Left colon (tissue), 2 donors: ENCODE data around the gene AP5Z1. TPM values are rescaled to one million over a fixed set of nuclear protein-coding genes. Genes with fewer than 3 reads are reported as not detected.

Source experiments
- ATAC-seq: fragments of 200-7000 bp; cut with Tn5 transposase; one replicate; pipeline ENCODE4 v1.9.1; 2020; ENCODE audit warnings: mild to moderate bottlenecking, moderate library complexity
- DNase-seq, 2 donors: peaks; one replicate each; pipeline ENCODE4 v3.0.0-alpha.2; 2020
- intact Hi-C, 2 donors: fragments of 100-400 bp; cut with DNase I in 1 of 2; cut with micrococcal nuclease in 1 of 2; formaldehyde crosslinking; loops; one replicate each; pipeline versions ENCODE4 v1.11.2 to v1.14.0; 2022; cut with DNase I, micrococcal nuclease
- total RNA-seq, 2 donors: library from RNA; stranded (reverse); fragmentation: NEBNext Ultra II Directional; extraction: Animal tissue kit (Norgen Biotek cat#: 25700); gene quantifications; one replicate each; pipeline ENCODE4 v1.2.1, GENCODE V29; 2021
- donor health status: DM: no; HTN: no; CAD: no.
- donor health status: DM: yes; HTN: yes; CAD: no.

The AP5Z1 gene
- total RNA-seq, 2 donors from 2014 or later: 35.8 to 47.5 TPM

DNA sequence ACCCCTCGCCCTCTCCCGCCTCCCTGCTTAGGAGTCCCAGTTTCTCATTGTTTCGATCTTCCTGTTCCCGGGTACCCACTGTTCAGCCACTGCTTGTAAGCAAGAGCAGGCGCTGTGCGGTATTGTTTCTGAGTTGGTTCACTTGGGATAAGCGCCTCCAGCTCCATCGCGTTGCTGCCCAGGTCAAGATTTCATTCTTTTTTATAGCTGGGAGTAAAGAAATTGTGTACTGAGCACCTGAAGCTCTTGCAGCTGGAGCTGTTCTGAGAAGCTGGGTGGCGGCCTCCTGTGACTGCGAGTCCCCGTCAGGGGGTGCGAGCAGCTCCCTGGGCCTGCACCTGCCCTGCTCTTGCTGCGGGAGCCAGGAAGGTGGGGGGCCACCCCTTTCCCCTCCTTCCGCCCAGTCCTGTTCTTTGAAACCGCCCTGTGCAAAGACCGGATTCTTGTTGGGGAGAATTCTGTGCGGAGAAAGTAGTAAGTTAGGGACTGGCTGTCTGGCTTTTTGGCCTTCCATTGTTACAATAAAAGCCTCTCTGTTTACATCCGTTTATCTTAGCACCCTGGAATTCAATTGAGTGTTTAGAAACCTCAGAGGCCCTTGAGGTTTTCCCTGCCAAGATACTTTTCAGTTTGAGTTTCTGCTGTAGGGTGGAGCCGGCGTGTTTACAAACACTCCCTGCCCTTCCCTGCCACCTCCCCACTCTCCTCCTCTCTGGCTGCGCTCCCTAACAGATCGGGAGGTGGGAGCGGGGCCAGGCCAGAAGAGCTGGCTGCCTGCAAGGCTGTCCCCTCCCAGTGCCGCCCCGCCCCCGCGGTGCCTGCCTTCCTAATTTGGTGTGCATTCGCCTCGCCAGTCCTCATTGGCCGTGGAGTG lies 30.8 kb upstream of the AP5Z1 start:
- intact Hi-C loops: loop anchor here in 1 of 2 donors (5.0 kb wide), 1 partner anchor 62 kb away; the partner anchor contains the start of gene FOXK1
- ATAC-seq (peak; percentile 80), DNase-seq (peak; percentile 98 to 100)

DNA sequence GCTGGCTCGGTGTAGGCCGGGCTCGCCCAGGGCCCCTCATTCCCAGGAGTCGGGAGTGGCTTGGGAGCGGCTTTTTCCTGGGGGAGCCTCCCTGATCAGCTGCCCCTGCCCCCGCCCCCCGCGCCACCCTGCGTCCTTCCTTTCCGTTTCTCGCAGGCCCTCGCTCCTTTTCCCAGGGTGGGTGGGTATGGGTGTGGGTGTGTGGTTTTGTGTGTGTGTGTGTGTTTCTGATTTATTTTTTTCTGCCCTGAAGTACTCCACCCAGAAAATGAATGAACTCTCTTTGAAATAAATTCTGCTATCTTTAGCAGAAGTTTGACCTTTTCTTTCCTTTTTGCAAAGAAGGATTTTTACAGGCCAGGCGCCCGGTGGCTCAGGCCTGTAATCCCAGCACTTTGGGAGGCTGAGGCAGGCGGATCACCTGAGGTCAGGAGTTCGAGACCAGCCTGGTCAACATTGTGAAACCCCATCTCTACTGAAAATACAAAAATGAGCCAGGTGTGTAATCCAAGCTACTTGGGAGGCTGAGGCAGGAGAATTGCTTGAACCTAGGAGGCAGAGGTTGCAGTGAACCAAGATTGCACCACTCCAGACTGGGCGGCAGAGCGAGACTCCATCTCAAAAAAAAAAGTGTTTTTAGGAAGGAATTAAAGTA lies 30.0 kb upstream of the AP5Z1 start:
- no peak for DNase-seq
- intact Hi-C loops: no loop called here
- ATAC-seq: peak; percentile 75

DNA sequence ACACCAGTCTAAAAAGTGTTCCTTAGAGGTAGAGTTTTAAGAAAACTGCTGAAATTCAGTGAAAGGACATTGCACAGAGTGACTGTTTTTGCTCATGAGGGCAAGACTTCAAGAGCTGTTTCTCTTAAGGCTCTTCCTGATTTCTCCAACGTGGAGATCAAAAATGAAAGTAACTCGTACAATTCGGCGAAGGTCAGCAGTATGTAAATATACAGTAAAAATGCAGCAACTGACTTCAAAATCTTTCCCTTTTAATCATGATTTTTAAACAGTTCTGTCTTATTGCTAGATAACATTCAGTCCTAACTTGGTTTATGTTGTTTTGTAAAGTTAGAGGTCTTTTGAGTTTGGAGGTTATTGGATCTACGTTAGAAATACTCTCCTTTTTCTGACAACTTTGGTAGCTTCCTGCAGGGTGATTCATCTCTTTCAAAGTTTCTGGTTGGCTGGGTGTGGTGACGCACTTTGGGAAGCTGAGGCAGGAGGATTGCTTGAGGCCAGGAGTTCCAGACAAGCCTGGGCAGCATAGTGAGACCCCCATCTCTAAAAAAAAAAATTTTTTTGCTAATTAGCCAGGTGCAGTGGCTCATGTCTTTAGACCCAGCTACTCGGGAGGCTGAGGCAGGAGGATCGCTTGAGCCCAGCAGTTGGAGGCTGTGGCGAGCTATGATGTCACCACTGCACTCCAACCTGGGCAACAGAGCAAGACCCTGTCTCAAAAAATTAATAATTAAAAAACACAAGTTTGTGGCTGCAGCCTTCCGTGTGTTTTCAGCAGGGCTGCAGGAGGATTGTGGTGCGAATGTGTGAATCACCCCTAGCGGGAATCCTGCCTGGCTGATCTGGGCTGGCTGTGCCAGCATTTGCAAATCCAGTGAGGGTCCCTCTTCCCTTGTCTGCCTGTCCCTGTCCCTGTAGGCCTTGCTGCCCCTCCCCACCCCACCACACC lies 29.2 kb upstream of the AP5Z1 start:
- ATAC-seq: peak; percentile 45
- intact Hi-C loops: no loop called here
- DNase-seq: peak; percentile 43 to 73

DNA sequence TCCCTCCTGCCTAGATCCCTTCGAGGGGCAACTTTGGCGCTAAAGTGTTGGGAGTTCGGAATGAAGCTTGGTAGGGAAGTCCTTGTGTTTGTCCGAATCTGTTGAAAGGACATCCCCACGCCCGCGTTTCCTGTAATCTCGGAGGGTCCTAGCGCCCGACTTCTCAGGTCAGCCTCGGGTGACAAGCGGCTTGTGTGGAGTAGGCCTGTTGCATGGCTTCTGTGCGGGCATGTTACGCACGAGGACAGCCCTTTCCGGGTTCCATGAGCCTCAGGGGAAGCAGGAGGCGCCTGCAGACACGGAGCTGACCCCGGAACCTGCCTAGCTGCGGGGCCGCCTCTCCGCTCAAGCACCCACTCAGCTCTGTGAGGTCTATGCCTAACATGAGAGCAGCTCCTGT lies 28.4 kb upstream of the AP5Z1 start:
- intact Hi-C loops: no loop called here
- ATAC-seq: no peak
- no peak for DNase-seq

DNA sequence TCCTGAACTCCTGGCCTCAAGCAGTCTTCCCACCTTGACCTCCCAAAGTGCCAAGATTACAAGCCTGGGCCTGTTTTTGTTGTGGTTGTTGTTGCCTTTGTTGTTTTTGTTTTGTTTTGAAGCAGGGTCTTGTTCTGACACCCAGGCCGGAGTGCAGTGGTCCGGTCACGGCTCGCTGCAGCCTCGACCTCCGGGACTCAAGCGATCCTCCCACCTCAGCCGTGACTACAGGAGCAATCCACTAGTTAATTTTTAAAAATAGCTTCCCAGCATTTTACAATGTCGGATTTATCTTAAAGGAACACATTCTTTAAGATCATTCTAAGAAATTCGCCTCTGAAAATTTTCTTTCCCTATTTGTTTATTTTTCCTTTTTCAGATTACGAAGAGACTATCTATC lies 27.7 kb upstream of the AP5Z1 start:
- intact Hi-C loops: no loop called here
- DNase-seq (no peak), ATAC-seq (no peak)

DNA sequence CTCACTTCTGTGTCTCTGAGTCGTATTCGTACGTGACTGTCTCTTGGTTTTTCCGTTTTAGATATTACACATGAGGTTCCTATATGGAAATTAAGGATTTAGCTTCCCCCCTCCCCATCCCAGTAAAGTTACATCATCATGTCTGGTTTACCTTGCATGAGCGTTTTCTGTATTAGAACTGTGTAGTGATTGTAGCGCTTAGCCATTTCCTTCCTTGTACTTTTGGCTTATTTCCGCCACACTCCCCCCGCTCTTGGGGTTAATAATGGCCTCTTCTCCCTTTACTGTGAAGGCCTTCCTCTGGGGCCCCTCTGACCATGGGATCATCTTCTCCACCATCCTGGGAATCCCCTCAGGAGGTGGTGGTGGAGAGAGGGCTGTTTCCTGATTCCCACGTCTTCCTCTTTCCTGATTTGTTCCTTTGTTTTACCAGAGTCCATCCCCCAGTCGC lies 27.2 kb upstream of the AP5Z1 start:
- no peak for DNase-seq
- intact Hi-C loops: no loop called here
- no peak for ATAC-seq

DNA sequence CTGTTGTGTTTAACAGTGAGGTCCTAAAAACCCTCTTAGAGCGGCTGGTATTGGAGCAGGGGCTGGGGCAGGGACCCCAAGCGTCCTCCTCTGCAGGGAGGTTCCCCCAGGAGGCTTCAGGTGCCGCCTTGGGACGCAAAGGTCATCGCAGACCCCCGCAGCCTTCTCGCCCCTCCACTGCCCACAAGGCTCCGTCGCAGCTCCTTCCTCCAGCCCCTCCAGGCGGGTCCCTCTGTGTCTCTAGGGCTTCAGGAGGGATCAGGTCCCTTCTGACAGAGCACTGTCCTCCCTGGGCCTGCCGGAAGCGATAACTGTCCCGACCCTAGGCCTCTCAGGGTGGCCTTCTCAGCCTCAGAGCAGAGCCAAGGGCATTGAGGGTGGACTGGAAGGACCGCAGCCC lies 26.1 kb upstream of the AP5Z1 start:
- no peak for DNase-seq
- no peak for ATAC-seq
- intact Hi-C loops: no loop called here

DNA sequence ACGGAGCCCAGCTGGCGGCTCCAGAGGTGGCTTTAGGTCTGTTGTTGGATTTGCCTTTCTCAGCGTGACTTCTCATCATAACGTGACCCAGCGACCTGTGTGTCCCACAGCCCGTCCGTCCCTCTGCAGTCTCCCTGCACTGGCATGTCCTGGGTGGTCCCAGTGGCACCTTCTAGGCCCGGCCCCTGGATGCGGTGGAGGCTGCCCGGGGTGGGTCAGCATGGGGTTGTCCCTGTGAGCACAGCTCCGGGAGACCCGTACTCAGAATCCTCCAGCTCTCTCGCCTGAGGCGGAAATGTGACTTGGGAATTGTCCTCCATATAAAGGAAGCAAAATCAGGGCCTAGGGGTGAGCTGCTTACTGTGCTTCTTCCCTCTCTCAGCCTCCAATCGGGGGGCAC lies 25.6 kb upstream of the AP5Z1 start:
- DNase-seq: no peak
- intact Hi-C loops: no loop called here

DNA sequence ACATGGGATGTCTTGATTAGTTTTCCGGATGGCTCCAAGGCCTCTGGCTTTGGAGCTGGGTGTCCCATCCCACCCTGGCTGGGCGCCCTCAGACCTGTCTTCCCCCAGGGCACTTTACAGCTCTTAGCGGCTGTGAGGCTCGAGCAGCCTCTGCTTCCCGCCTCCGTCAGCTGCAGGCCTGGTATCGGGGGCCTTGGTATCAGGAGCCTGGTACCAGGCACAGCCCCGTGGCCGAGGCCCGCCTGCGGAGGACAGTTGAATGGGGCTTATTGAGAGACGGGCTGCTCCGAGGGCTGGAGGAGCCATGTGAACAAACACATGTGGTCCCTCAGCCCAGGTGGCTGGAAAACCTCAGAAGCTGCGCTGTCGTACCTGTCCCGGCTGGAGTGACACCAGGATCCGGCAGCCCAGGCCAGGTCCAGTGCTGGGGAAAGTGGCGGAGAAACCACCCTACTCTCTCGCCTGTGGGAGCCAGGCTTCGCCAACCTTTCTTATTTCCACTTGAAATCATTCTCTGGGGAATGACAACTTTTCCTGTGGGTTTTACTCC lies 23.9 kb upstream of the AP5Z1 start:
- DNase-seq: no peak
- intact Hi-C loops: no loop called here
- no peak for ATAC-seq

More for the DNA sequence above, 25.6 kb upstream of the AP5Z1 start:
- no peak for ATAC-seq

DNA sequence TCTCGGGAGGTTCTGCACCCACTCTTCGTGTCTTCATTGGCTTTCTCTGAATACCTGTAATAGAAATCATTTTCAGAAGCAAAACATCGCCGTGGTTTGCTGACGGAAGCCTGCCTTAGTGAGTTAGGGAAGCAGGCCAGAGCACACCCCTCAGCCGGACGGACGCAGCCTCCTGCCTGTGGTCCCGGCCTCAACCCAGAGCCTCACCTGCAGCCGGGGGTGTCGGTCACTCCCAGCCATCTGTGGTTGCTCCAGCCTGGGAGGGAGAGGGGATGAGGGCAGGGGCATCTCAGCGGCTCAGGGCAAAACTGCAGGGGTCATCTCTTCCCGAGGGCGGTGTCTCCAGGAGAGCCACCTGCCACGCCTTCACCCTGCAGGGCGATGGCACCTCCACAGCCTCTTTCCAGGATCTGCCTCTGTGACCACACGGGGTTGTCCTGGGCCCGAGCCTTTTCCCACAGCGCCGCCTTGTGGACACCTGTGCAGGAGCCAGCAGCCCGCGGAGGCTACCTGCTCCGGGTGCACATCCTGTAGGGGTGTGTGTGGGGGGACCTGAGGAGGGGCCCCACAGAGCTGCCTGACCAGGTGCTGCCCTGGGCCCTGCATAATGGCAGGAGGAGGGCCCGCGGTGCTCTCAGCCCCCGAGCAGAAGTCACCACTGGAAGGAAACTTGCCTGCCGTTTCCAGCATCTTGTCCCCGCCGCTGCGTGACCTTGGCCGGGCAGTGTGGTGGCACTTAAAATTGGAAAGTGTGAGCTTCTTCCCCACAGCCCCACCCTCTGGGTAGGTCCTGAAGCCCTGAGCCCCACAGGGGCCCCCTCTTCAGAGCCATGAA lies 21.6 kb upstream of the AP5Z1 start:
- DNase-seq (peak; percentile 78 to 93), ATAC-seq (peak; percentile 93)
- intact Hi-C loops: no loop called here

DNA sequence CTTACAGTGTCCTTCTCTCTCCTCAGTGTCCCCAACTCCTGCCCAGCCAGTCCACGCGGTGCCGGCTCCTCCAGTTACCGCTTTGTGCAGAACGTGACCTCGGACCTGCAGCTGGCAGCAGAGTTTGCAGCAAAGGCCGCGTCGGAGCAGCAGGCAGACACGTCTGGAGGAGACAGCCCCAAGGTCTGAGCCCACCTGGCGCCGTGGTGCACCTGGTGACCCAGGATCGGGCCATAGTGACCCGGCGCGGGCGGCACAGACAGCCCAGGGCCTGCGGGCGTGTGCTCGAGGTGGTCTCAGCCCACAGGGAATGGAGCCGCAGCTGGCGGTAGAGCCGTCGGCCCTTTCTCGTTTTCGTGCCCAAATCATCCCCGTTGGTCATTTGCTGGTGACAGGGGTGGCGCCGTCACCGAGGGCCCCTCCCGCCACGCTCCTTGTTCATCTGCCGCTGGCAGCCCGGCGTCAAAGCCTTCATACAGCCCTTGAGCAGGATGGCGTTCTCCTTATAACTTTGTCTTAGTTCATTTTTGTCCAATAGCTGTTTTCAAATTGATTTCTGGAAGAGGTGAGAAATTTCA lies 20.9 kb upstream of the AP5Z1 start:
- intact Hi-C loops: no loop called here
- DNase-seq (no peak), ATAC-seq (no peak)

DNA sequence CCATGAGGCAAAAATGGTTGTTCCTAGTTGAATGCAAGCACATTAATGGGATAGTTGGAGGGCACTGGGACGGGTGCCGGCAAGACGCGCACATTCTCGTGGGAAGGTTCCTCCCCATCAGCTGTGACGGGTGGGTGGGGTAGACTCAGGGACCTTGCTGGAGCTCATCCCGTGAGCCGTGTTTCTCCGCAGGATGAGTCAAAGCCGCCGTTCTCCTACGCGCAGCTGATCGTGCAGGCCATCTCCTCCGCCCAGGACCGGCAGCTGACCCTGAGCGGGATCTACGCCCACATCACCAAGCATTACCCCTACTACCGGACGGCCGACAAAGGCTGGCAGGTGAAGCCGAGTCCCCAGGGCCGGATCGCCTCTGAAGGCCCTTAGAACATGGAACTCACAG lies 20.4 kb upstream of the AP5Z1 start:
- intact Hi-C loops: no loop called here
- ATAC-seq: no peak
- DNase-seq: no peak

DNA sequence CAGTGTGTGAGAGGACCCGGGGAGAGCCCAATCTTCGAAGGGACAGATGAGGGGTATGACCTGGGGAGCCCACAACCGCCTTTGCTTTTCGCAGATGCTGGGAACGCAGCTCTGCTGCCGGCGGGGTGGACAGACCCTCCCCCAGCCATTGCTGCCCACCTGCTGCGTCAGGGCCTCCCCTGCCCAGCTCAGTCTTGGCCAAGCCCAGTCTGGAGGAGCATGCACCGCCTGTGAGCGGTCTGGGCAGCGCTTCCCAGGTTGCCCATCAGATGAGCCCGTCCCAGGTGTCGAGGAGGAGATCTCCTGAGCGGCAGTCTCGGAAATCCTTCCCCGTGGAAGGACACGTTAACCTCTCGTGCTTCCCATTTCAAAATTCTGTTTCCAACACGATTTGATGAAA lies 17.3 kb upstream of the AP5Z1 start:
- ATAC-seq (no peak), DNase-seq (no peak)
- intact Hi-C loops: no loop called here

DNA sequence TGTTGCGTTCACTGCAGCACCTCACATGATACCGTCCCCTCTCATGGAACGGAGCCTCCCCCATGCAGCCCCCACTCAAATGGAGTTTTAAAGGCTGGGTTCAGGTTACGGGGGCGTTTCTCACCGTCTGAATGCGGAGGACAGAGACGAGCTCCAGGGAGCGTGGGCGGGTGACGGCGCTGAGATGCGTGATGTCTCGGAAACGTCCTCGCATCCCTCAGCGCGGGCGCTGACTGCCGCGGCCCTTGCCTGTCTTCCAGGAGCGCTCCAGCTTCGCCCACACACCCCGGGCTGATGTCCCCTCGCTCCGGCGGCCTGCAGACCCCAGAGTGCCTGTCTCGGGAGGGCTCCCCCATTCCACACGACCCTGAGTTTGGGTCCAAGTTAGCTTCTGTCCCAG lies 16.6 kb upstream of the AP5Z1 start:
- ATAC-seq (no peak), DNase-seq (no peak)
- intact Hi-C loops: no loop called here

DNA sequence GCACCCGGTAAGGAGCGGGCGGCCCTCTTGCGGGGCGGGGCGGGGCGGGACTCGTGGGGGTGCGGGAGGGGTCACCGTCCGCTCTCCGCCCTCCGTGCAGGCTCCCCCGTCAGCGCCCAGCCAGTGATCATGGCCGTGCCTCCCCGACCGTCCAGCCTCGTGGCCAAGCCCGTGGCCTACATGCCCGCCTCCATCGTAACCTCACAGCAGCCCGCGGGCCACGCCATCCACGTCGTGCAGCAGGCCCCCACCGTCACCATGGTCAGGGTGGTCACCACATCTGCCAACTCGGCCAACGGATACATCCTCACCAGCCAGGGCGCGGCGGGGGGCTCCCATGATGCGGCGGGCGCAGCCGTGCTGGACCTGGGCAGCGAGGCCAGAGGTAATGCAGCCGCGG lies 16.2 kb upstream of the AP5Z1 start:
- ATAC-seq: no peak
- intact Hi-C loops: no loop called here
- no peak for DNase-seq

DNA sequence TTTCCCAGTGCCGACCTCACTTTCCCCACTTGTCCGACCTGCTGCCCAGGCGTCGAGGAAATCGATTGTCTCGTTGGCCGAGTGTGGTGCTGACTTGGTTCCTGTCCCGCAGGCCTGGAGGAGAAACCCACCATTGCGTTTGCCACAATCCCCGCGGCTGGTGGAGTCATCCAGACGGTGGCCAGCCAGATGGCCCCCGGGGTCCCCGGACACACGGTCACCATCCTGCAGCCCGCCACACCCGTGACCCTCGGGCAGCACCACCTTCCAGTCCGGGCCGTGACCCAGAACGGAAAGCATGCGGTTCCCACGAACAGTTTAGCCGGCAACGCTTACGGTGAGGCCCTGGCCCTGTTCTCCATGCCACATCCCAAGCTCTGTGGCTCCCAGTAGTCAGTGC lies 14.5 kb upstream of the AP5Z1 start:
- DNase-seq: no peak

DNA sequence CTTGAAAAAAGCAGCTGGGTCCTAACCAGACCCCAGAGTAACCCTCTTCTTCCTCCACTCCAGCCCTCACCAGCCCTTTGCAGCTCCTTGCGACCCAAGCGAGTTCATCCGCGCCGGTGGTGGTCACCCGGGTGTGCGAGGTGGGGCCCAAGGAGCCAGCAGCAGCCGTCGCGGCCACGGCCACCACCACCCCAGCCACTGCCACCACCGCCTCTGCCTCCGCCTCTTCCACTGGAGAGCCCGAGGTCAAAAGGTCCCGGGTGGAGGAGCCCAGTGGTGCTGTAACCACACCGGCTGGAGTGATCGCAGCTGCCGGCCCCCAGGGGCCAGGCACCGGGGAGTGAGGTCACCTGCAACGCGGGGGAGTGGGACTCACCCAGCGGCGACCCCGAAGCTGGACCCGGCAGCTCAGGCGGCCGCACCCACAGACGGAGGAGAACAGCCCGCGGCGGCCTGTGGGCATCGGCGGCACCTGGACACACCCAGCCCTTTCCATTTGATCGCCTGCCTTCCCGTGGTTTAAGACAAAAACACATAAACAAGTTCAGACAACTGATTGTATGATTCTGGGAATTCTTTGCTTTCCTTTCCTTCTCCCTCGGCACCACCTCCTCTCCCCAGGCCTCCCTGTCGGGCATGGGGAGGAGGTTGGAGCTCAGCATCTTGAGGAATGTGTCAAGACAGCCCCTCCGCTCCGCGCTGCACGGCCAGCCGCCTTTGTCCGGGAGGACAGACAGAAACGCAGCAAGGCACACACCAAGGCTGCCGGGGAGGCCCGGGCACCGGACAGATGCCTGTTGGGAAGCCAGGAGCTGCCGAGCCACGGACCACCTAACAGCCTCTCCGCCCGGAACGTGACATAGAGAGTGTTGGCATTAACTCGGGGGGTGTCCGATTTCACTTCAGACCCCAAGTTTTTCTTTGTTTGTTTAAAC lies 13.0 kb upstream of the AP5Z1 start:
- no peak for ATAC-seq
- intact Hi-C loops: no loop called here
- DNase-seq: no peak

More for the DNA sequence above, 14.5 kb upstream of the AP5Z1 start:
- intact Hi-C loops: no loop called here
- no peak for ATAC-seq
